Stomach (tissue), 9 donors: ENCODE data around the gene DCT. TPM values are rescaled to one million over a fixed set of nuclear protein-coding genes. Genes with fewer than 3 reads are reported as not detected.

Source experiments
- DNase-seq, 2 donors: peaks; one replicate each; pipeline versions ENCODE4 v3.0.0 to v3.0.0-alpha.2; 2013 to 2019
- H3K27ac ChIP-seq, 5 donors: fragments of 200-600 bp in 4 of 5; sonication (generic) in 4 of 5; one replicate each; pipeline ENCODE4 v1.5.1; 2013 to 2019; ENCODE audit warnings: mild to moderate bottlenecking in 1 of 5, moderate library complexity in 1 of 5
- H3K27me3 ChIP-seq, 3 donors: fragments of 200-600 bp; sonication (generic); one replicate each; pipeline ENCODE4 v1.5.1; 2017 to 2019; ENCODE audit warnings: mixed run types in 1 of 3
- H3K36me3 ChIP-seq, 4 donors: fragments of 200-600 bp; sonication (generic); 1 replicate in 3 of 4; 2 replicates in 1 of 4; pipeline ENCODE4 v1.5.1; 2016 to 2019
- H3K4me1 ChIP-seq, 4 donors: fragments of 200-600 bp; sonication (generic); one replicate each; pipeline ENCODE4 v1.5.1; 2016 to 2019
- H3K4me3 ChIP-seq, 4 donors: fragments of 200-600 bp; sonication (generic) in 3 of 4; one replicate each; pipeline ENCODE4 v1.5.1; 2016 to 2019; ENCODE audit warnings: mild to moderate bottlenecking in 1 of 4
- H3K9me3 ChIP-seq, 4 donors: fragments of 200-600 bp; sonication (generic); one replicate each; pipeline ENCODE4 v1.5.1; 2016 to 2019
- CTCF ChIP-seq, 7 experiments: fragments of 450-650 bp in 4 of 7; fragments of 200-600 bp in 3 of 7; sonication (generic) in 3 of 7; IDR thresholded peaks; one replicate each; pipeline ENCODE4 v1.5.1; 2016 to 2019; ENCODE audit warnings: antibody characterized with exemption in 7 of 7, control low read depth in 2 of 7, mild to moderate bottlenecking in 1 of 7
- EP300 ChIP-seq: sonication (generic); formaldehyde crosslinking; IDR thresholded peaks from one replicate; pipeline ENCODE4 v1.6.1; 2017; ENCODE audit warnings: antibody characterized with exemption
- POLR2A ChIP-seq, 4 donors: fragments of 450-650 bp; IDR thresholded peaks; one replicate each; pipeline ENCODE4 v1.6.1; 2016; ENCODE audit warnings: antibody characterized with exemption in 4 of 4, control low read depth in 2 of 4, mild to moderate bottlenecking in 1 of 4, moderate library complexity in 1 of 4
- POLR2AphosphoS5 ChIP-seq, 3 donors: sonication (generic); formaldehyde crosslinking; IDR thresholded peaks; one replicate each; pipeline ENCODE4 v1.6.1; 2016; ENCODE audit warnings: antibody characterized with exemption in 3 of 3
- WGBS, 5 donors: extraction: QIAGEN DNeasy Blood & Tissue Kit in 3 of 5; methylation state at CpG; one replicate each; pipeline versions ENCODE4 v1.1.5 to v1.1.7; 2013 to 2018; 5-methylcytosine and 5-hydroxymethylcytosine counted together
- intact Hi-C: fragments of 100-400 bp; cut with DNase I; formaldehyde crosslinking; loops from one replicate; pipeline ENCODE4 v1.15.1; 2023; ENCODE audit warnings: low total_unique reads
- polyA plus RNA-seq, 3 donors: library from polyadenylated mRNA; stranded (reverse); fragments of 200-250 nt; gene quantifications; one replicate each; pipeline ENCODE4 v1.2.3, GENCODE V29; 2013
- total RNA-seq, 5 donors: library from RNA; depleted of rRNA; stranded (reverse); fragments of >200 nt; gene quantifications; one replicate each; pipeline versions ENCODE4 v1.1.0 to v1.2.3, GENCODE V29; 2014 to 2016
- donor health status: healthy with polysubstance abuse.
- donor health status: Bipolar disorder and iron deficiency.
- donor health status: healthy.

Gene DCT
- total and polyA plus RNA-seq, 8 donors = 0.06 to 0.73 (median 0.08) TPM; not detected in 5

- 61 to 69% (median 68%) methylated on average over 7 of the region's 7 CpGs for WGBS, 5 donors
- H3K9me3 ChIP-seq = no peaks in the 10 kb centered on the region
- H3K36me3 ChIP-seq = no peaks in the 10 kb centered on the region
- no peak for DNase-seq
- H3K4me3 ChIP-seq = no peak overlapping the region
- no peaks in the 10 kb centered on the region for H3K4me1 ChIP-seq
- intact Hi-C loops = no loop called here
- H3K27ac ChIP-seq = no peak overlapping the region
- no peak for TF ChIP-seq POLR2A (IDR thresholded peaks at IDR 0.05)
- TF ChIP-seq EP300 = no peak
- no peak for TF ChIP-seq POLR2AphosphoS5 (IDR thresholded peaks at IDR 0.05)
- no peak for TF ChIP-seq CTCF (IDR thresholded peaks at IDR 0.05)
- no peaks in the 10 kb centered on the region for H3K27me3 ChIP-seq
Measured at GRCh38 chr13:94389604-94390351, 89.7 kb downstream of the DCT start.

GRCh38 chr13:94387047-94387446 lies 92.4 kb downstream of the DCT start:
- Histone ChIP-seq H3K4me3 (no peak overlapping the region), H3K4me1 (no peaks in the 10 kb centered on the region), H3K27me3 (no peaks in the 10 kb centered on the region), H3K36me3 (no peaks in the 10 kb centered on the region), H3K27ac (no peak overlapping the region), H3K9me3 (no peaks in the 10 kb centered on the region)
- no peak for DNase-seq
- intact Hi-C loops = no loop called here
- TF ChIP-seq POLR2A (IDR thresholded peaks at IDR 0.05) = no peak
- no peak for TF ChIP-seq CTCF (IDR thresholded peaks at IDR 0.05)
- no peak for TF ChIP-seq EP300
- no peak for TF ChIP-seq POLR2AphosphoS5 (IDR thresholded peaks at IDR 0.05)

Other genes starting within 250 kb of the DCT start
- gene TGDS, start 116.5 kb upstream of the DCT start, total RNA-seq = 10 to 100 TPM in 2 of 5 donors, 1 to 10 TPM in 2, not detected in 1; 3.6 to 21.8 (median 12.6) TPM
- gene TGDS, start 116.5 kb upstream of the DCT start, polyA plus RNA-seq = 10 to 100 TPM in 1 of 3 donors, 1 to 10 TPM in 2; 7.8 to 11.6 (median 8.2) TPM
- 10 to 100 TPM in 1 of 5 donors, 1 to 10 TPM in 3, under 1 TPM in 1; under 0.01 to 12.9 (median 5.1) TPM for gene GPR180, start 122.2 kb upstream of the DCT start, total RNA-seq
- 1 to 10 TPM; 1.1 to 1.2 (median 1.1) TPM for gene GPR180, start 122.2 kb upstream of the DCT start, polyA plus RNA-seq
- gene SOX21, start 232.9 kb upstream of the DCT start, total RNA-seq = 10 to 100 TPM in 1 of 5 donors, 1 to 10 TPM in 3, not detected in 1; 2.9 to 16.8 (median 7.5) TPM
- 10 to 100 TPM in 1 of 3 donors, 1 to 10 TPM in 2; 2.4 to 32.4 (median 3.4) TPM for gene SOX21, start 232.9 kb upstream of the DCT start, polyA plus RNA-seq